NCI-H128 (cell line): Measurements from ENCODE around the gene PDCD4.

ENCODE experiments used
- DNase-seq: peaks from one replicate; lab custom pipeline; 2025; ENCODE audit not compliant: unreplicated experiment; lab: John Stamatoyannopoulos, UW

The PDCD4 gene

GRCh38 chr10:110841767-110842267, 29.9 kb upstream of the PDCD4 start:
- DNase-seq = no peak

DNA sequence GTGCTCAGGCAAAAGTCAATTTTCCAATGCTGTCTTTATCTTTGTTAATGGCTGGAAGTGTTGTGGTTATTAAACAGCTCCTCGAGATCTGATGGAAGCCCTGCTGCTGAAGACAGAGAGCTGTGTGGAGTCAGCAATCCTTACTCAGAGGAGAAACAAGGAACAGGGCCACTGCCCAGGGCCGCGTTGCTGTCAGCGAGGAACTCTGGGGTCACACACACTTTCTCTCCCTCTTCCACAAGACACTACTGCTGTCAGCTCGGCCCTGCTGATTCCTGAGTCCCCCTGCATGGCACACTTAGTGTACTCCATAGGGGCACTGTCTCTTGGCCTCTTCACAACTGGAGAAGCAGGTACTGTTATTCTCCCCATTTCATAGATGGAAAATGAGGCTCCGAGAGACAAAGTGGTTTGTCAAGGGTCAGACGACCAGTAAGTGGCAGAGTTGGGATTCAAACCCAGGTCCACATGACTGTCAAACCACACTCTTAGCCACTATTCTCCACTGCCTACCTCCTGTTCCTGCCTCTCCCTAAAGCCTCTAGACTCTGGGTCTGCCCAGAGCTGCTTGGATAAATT, 29.3 kb upstream of the PDCD4 start:
- no peak for DNase-seq

- DNase-seq = no peak
These were observed 28.7 kb upstream of the PDCD4 start for GRCh38 chr10:110843031-110843430.

GRCh38 chr10:110843796-110844616, 27.7 kb upstream of the PDCD4 start:
- DNase-seq = no peak

DNA sequence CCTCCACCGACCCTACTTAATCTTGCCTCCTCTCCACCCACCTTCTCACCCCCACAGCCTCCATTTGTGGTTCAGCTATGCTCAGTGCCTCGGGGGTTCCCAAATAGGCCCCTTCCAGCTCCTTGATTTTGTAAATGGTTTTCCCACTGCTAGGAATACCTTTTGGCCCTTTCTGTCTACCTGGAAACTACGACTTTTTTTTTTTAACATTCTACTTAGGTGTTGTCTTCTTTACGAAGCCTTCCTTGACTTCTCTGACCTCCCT, 27.2 kb upstream of the PDCD4 start:
- no peak for DNase-seq

DNA sequence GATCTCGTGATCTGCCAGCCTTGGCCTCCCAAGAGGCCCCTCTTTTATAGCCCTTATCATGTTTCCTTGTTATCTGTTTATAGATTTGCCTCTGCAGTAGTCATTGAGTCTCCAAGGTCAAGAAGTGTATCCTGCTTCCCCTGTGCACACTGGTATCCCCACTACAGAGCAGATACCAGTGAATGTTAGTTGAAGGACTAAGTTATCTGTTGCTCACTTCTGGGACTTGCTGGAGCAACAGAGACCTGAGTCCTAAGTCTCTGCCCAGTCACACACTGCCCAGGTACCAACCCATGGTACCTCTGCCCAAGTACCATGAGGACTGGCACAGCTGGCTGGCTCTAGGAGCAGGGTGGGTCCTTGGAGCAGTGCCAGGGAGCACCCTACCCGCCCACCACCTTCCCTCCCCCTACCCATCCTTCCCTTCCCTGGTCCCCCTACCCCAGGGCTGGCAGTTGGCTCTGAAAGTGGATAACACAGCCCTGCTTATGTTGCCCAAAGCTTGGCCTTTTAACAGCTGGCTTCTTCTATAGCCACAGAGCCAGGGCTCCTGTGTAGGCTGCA, 26.5 kb upstream of the PDCD4 start:
- DNase-seq = no peak

DNA sequence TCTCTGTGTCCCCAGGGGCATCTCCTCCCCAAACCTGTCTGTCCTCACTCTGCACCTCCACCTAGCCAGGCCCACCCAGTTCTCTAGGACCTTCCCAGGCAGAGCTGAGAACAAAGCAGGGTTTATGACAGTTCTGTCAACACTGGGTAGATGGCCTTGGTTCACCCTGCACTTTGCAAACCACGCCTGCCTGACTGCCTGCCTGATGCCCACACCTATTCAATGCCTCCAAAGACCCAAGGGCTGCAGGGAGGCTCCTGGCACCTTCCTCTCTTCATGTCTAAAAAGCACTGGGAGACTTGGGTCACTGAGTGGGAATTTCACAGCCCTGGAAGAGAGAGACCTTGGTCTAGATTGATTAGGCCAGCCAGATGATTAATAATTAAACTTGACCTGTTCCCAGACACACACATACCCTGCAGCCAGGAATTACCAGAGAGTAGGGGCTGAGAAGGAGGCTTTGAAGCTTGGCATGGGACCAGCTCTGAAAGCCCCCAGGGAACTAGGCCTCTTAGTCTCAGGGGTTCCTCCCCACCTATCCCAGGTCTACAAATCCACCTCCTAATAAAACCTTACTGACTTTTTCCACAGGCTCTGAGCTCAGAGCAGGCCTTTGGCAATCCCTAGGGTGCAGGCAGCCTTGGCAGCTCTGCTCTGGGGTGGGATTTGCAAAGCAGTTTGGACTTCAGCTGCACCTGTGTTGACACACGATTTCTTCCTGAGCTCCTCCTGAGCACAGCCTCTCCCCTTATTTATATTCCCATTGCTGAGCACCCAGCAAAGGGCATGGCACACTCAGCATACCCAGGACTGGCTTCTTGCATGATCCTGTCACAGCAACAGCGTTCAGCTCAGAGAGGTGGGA, 25.7 kb upstream of the PDCD4 start:
- DNase-seq = no peak

- no peak for DNase-seq
These were observed 24.4 kb upstream of the PDCD4 start for GRCh38 chr10:110847374-110847773.

GRCh38 chr10:110848106-110848505, 23.6 kb upstream of the PDCD4 start:
- no peak for DNase-seq

GRCh38 chr10:110850099-110850498, 21.6 kb upstream of the PDCD4 start:
- DNase-seq = no peak

DNA sequence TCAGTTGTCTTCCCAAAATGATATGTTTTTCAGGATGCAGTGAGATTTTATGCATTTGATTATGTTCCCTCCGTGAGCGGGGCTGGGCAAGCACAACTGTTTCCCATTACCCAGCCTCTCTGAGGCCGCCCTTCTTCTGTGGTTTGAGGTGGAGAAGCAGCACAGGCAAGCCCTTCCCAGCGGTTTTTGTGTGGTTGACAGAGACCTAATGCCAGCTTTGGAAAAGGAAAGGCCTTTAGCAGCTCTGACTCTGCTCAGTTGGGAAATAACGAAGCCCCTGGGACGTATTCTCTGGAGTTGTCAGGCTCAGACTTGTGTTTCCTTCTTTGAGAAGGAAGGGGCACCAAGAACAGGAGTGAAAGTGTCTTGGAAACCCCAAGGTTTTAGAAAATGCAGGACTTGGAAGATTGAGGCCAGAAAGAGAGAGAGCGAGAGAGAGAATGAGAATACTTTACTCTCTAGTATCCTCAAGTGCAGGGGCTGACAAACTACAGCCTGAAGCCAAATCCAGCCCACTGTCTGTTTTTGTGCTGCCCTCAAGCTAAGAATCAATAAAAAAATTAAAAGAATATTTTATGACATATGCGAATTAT, 20.6 kb upstream of the PDCD4 start:
- no peak for DNase-seq

- no peak for DNase-seq
These were observed 19.4 kb upstream of the PDCD4 start for GRCh38 chr10:110852255-110852896.

- no peak for DNase-seq
These were observed 18.8 kb upstream of the PDCD4 start for GRCh38 chr10:110852947-110853346.

DNA sequence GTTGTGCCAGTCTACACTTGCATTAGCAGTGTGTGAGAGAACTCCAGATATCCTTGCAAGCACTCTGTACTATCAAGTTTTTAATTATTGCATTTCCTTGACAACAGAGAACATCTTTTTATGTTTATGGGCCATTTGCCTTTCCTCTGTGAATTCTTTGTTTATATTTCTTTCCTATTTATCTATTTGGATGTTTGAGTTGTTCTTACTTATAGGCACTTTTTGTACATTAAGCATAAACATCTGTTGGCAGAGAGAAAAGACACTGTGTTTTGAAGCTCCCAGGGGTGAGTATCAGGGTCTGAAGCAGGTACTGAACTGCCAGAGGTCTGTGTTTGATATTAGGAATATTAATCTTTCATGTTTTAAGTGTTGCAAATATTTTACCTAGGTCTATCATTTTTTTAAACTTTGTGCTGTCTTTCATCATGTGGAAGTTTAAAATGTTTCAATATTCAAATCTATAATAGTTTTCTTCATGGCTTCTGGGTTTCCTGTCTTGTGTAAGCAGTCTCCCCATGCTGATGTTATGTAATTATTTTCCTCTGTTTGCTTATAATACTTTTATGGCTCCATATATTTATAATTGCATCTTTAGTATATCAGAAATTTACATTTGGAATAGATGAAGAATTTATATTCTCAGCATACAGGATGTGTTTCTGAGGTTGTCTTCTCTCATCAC, 17.7 kb upstream of the PDCD4 start:
- DNase-seq = no peak

DNA sequence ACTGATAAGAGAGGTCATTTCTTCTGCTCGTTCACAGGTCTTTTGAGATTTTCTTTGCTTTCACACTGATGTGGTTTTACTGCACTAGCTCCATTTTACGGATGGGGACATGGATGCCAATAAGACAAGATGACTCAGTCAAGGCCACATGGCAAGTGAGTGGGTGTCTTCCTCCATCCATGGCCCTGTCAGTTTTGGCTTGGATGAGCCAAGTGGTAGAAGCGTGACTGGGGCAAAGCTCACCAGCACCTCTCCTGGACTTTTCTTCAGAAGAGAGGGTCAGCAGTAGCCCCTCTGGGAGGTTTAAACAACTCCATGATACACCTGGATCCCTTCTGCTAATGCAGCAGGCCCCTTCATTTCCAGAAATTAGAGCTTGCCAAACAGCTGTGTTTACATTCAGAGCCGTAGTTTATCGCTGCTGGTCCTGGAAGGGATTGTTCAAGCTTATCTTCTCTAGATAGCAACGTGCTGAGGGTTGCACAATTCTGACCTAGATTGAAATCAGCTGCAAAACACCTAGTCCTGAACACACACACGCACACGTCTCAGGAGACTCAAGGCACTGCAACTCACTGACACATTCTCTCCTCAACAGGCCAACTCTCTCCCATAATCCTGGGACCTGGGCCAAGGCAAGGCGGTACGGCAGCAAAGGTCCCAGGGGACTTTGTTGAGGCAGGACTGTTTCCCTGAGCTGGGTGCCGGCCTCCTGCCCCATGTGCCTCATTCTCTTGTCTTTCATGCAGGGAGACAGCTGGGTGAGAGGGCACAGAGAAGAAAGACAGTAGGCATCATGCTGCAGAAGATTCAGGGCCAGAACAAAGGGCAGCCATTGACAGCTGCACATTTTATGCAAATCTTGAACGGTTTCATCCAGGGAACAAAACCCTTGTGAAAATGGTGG, 14.2 kb upstream of the PDCD4 start:
- no peak for DNase-seq

DNA sequence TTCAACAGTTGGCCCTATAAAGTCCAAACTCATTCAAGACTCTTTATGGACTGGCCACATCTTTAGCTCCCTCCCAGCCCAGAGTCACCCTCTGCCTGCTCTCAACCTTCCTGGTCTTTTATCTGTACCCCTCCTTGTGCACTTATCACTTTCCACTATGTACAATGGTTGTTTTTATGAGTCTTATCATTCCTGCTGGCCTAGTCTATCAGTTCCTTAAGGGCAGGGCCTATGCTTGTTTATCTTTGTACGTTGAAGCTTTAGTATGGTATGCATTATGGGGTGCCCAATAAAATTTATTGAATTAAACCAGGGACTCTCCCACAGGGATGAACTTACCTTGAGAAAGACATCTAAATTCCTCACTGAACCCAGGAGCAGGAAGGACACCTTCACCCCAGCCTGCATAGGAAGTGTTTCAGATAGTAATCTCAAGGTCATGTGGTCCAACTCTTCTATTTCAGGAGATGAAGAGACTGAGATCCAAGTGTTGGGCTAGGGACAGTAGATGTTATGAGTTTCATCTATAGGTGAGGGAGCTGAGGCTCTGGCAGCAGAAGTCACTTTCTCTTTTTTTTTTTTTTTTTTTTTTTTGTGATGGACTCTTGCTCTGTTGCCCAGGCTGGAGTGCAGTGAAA, 13.3 kb upstream of the PDCD4 start:
- DNase-seq = no peak

GRCh38 chr10:110859206-110859972, 12.3 kb upstream of the PDCD4 start:
- DNase-seq = no peak

DNA sequence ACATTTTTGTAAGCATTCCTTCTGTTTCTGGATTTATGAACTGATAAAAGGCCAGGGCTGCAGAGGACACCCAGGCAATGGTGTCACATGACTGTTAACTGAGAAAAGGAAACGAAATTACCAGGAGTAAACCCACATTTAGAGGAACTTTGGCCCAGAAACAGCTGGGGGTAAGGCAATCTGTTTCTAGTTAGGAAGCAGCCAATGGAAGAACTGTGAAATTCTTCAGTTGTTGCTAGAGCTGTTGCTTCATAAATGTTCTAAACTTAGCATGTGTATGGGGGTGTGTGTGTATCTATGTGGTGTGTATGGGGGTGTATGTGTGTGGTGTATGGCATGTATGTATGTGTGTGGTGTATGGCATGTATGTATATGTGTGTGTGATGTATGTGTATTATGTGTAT, 11.8 kb upstream of the PDCD4 start:
- no peak for DNase-seq
